Liver (tissue), 9 donors: ENCODE results near the gene LDB2. TPM values are rescaled to one million over a fixed set of nuclear protein-coding genes. Genes with fewer than 3 reads are reported as not detected.

ENCODE experiments used
- DNase-seq: peaks from one replicate; pipeline ENCODE4 v3.0.0-alpha.2; 2017; ENCODE audit warnings: low spot score
- H3K27ac ChIP-seq, 2 donors: one replicate each; pipeline ENCODE4 v1.7.0; 2013; ENCODE audit warnings: inconsistent platforms in 2 of 2, low read length in 2 of 2, control low read depth in 1 of 2, low read depth in 1 of 2, mild to moderate bottlenecking in 1 of 2
- H3K27me3 ChIP-seq, 4 donors: one replicate each; pipeline versions ENCODE4 v1.6.1 to v1.7.0; 2013; ENCODE audit warnings: low read length in 3 of 4, inconsistent platforms in 1 of 4, mild to moderate bottlenecking in 1 of 4, moderate library complexity in 1 of 4; ENCODE audit not compliant: control insufficient read depth in 4 of 4, insufficient read depth in 4 of 4
- H3K36me3 ChIP-seq, 4 donors: one replicate each; pipeline versions ENCODE4 v1.6.1 to v1.7.0; 2013; ENCODE audit warnings: low read length in 3 of 4, mild to moderate bottlenecking in 3 of 4, low read depth in 1 of 4, moderate library complexity in 1 of 4; ENCODE audit not compliant: control insufficient read depth in 4 of 4, insufficient read depth in 3 of 4
- H3K4me1 ChIP-seq, 4 donors: one replicate each; pipeline versions ENCODE4 v1.6.1 to v1.7.0; 2013; ENCODE audit warnings: low read length in 3 of 4, mild to moderate bottlenecking in 3 of 4, moderate library complexity in 1 of 4; ENCODE audit not compliant: control insufficient read depth in 4 of 4, insufficient read depth in 4 of 4
- H3K4me3 ChIP-seq, 3 donors: one replicate each; pipeline versions ENCODE4 v1.6.1 to v1.7.0; 2013; ENCODE audit warnings: low read length in 3 of 3, control low read depth in 1 of 3, low read depth in 1 of 3, mild to moderate bottlenecking in 1 of 3
- H3K9ac ChIP-seq, 2 donors: one replicate each; pipeline ENCODE4 v1.7.0; 2013; ENCODE audit warnings: low read length in 2 of 2, mild to moderate bottlenecking in 2 of 2, moderate library complexity in 2 of 2, control low read depth in 1 of 2, low read depth in 1 of 2
- H3K9me3 ChIP-seq, 4 donors: one replicate each; pipeline versions ENCODE4 v1.6.1 to v1.7.0; 2013; ENCODE audit warnings: low read length in 3 of 4; ENCODE audit not compliant: control insufficient read depth in 4 of 4
- EGR1 ChIP-seq, 2 donors: IDR thresholded peaks; 2 replicates each; pipeline ENCODE4 v1.6.1; 2016 to 2018; ENCODE audit warnings: antibody characterized with exemption in 2 of 2, low read depth in 2 of 2
- FOXA2 ChIP-seq: IDR thresholded peaks from 2 replicates; pipeline ENCODE4 v1.6.1; 2016; ENCODE audit warnings: antibody characterized with exemption
- HNF4A ChIP-seq, 2 donors: conservative IDR thresholded peaks; 2 replicates each; pipeline ENCODE4 v1.6.1; 2016; ENCODE audit warnings: antibody characterized with exemption in 2 of 2, mild to moderate bottlenecking in 2 of 2
- HNF4G ChIP-seq: IDR thresholded peaks from 2 replicates; pipeline ENCODE4 v1.6.1; 2016; ENCODE audit warnings: antibody characterized with exemption
- JUND ChIP-seq, 2 donors: IDR thresholded peaks; 2 replicates each; pipeline ENCODE4 v1.6.1; 2016; ENCODE audit warnings: antibody characterized with exemption in 2 of 2
- NR2F2 ChIP-seq: IDR thresholded peaks from 2 replicates; pipeline ENCODE4 v1.6.1; 2016; ENCODE audit warnings: antibody characterized with exemption
- RAD21 ChIP-seq, 2 donors: IDR thresholded peaks; 2 replicates each; pipeline ENCODE4 v1.6.1; 2016; ENCODE audit warnings: antibody characterized with exemption in 2 of 2, mild to moderate bottlenecking in 2 of 2
- RXRA ChIP-seq, 2 donors: IDR thresholded peaks; 2 replicates each; pipeline ENCODE4 v1.6.1; 2017 to 2018; ENCODE audit warnings: antibody characterized with exemption in 2 of 2, mild to moderate bottlenecking in 1 of 2
- SP1 ChIP-seq: IDR thresholded peaks from 2 replicates; pipeline ENCODE4 v1.6.1; 2018; ENCODE audit warnings: antibody characterized with exemption, mild to moderate bottlenecking
- YY1 ChIP-seq: IDR thresholded peaks from 2 replicates; pipeline ENCODE4 v1.6.1; 2016; ENCODE audit warnings: antibody characterized with exemption, mild to moderate bottlenecking
- WGBS: extraction: QIAGEN DNeasy Blood & Tissue Kit; methylation state at CpG from one replicate; pipeline ENCODE4 v1.1.7; 2013; 5-methylcytosine and 5-hydroxymethylcytosine counted together
- polyA plus RNA-seq, 2 donors: library from polyadenylated mRNA; stranded (reverse) in 1 of 2; unstranded in 1 of 2; fragments of 200-250 nt in 1 of 2; fragments of >200 nt in 1 of 2; fragmentation: Nextera tagmentation in 1 of 2; extraction: Ambion mirVana in 1 of 2; gene quantifications; one replicate each; pipeline versions ENCODE4 v1.2.1 to v1.2.3, GENCODE V29; 2013 to 2015
- total RNA-seq, 2 donors: library from RNA; depleted of rRNA; stranded (reverse); fragments of >200 nt; gene quantifications; one replicate each; pipeline ENCODE4 v1.2.3, GENCODE V29; 2014
- TF ChIP-seq, protein P1 (sequence below): IDR thresholded peaks from 2 replicates; pipeline ENCODE4 v1.6.1; 2016; ENCODE audit warnings: antibody characterized with exemption
- TF ChIP-seq, protein P2 (sequence below): IDR thresholded peaks from 2 replicates; pipeline ENCODE4 v1.6.1; 2016; ENCODE audit warnings: antibody characterized with exemption
- TF ChIP-seq, protein P3 (sequence below): IDR thresholded peaks from 2 replicates; pipeline ENCODE4 v1.6.1; 2016; ENCODE audit warnings: antibody characterized with exemption, mild to moderate bottlenecking
- TF ChIP-seq, protein P4 (sequence below): fragments of 150-350 bp; IDR thresholded peaks from 2 replicates; pipeline ENCODE4 v1.5.1; 2017; ENCODE audit warnings: improper control_type of control experiment, low read depth, low read length; ENCODE audit not compliant: missing input control
- TF ChIP-seq, protein P5 (sequence below): IDR thresholded peaks from 2 replicates; pipeline ENCODE4 v1.6.1; 2016; ENCODE audit warnings: antibody characterized with exemption
- donor health status: healthy.
- donor health status: healthy.
- donor health status: healthy.
- donor health status: healthy.
- donor health status: healthy.

Gene LDB2
- total and polyA plus RNA-seq, 4 donors, result 7.4 to 31.9 (median 16.8) TPM

DNA sequence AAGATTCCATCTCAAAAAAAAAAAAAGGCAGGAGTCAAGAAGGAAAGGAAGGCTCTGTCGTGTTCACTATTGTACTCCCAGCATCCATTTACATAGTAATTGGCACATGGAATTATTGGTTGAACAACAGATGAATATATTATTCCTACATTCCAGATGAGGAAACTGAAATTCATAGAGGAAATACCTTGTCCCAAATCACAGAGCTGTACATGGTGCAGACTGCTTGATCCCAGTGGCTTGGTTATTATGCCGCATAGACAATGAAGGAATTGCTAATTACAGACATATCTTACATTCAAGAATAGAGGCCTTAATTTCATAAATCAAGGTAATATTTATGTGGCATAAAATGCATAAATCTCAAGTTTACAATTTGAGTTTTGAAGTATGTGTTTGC is 63.6 kb downstream of the LDB2 start:
- no peak for DNase-seq
- no peaks in the 10 kb centered on the region for H3K9me3 ChIP-seq
- H3K4me3 ChIP-seq, result no peak overlapping the region
- no peak for TF ChIP-seq EGR1 (IDR thresholded peaks at IDR 0.05; ENCODE audit: low read depth in 2 of 2)
- TF ChIP-seq, protein P1, sequence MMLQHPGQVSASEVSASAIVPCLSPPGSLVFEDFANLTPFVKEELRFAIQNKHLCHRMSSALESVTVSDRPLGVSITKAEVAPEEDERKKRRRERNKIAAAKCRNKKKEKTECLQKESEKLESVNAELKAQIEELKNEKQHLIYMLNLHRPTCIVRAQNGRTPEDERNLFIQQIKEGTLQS, result no peak
- TF ChIP-seq, protein P2, sequence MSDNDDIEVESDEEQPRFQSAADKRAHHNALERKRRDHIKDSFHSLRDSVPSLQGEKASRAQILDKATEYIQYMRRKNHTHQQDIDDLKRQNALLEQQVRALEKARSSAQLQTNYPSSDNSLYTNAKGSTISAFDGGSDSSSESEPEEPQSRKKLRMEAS, result no peak
- H3K27ac ChIP-seq, result peak overlapping the region in 1 of 2 donors; percentile 65
- H3K27me3 ChIP-seq, result no peaks in the 10 kb centered on the region
- H3K9ac ChIP-seq, result no peak overlapping the region
- H3K4me1 ChIP-seq, result peaks cover 3 to 55% (median 38%) of the 10 kb centered on the region in 4 donors
- WGBS, result 92% methylated on average over 2 of the region's 2 CpGs
- no peaks in the 10 kb centered on the region for H3K36me3 ChIP-seq

DNA sequence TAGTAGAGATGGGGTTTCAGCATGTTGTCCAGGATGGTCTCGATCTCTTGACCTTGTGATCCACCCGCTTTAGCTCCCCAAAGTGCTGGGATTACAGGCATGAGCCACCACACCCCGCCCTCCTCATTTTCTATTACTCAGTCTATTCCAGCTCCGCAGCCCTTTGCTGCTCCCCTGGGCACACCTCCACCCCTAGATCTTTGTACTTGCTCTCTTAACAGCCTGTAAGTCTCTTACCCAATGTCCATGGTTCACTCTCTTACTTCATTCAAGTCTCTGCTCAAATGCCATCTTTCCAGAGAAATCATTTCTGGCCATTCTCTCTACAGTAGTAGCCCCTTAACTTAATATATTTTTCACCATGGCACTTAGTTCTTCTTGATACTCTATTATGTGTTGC is 64.7 kb downstream of the LDB2 start:
- no peak for DNase-seq
- TF ChIP-seq NR2F2 (no peak), HNF4G (peak; percentile 32), FOXA2 (peak; percentile 9), RAD21 (IDR thresholded peaks at IDR 0.05) (peak; percentile 9 to 13), RXRA (IDR thresholded peaks at IDR 0.05) (peak in 1 of 2 donors; percentile 44), SP1 (peak; percentile 35), YY1 (peak; percentile 61), JUND (IDR thresholded peaks at IDR 0.05) (peak in 1 of 2 donors; percentile 49), HNF4A (conservative IDR thresholded peaks at IDR 0.05) (peak; percentile 81 to 86)
- TF ChIP-seq, protein P3, sequence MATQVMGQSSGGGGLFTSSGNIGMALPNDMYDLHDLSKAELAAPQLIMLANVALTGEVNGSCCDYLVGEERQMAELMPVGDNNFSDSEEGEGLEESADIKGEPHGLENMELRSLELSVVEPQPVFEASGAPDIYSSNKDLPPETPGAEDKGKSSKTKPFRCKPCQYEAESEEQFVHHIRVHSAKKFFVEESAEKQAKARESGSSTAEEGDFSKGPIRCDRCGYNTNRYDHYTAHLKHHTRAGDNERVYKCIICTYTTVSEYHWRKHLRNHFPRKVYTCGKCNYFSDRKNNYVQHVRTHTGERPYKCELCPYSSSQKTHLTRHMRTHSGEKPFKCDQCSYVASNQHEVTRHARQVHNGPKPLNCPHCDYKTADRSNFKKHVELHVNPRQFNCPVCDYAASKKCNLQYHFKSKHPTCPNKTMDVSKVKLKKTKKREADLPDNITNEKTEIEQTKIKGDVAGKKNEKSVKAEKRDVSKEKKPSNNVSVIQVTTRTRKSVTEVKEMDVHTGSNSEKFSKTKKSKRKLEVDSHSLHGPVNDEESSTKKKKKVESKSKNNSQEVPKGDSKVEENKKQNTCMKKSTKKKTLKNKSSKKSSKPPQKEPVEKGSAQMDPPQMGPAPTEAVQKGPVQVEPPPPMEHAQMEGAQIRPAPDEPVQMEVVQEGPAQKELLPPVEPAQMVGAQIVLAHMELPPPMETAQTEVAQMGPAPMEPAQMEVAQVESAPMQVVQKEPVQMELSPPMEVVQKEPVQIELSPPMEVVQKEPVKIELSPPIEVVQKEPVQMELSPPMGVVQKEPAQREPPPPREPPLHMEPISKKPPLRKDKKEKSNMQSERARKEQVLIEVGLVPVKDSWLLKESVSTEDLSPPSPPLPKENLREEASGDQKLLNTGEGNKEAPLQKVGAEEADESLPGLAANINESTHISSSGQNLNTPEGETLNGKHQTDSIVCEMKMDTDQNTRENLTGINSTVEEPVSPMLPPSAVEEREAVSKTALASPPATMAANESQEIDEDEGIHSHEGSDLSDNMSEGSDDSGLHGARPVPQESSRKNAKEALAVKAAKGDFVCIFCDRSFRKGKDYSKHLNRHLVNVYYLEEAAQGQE, result peak; percentile 11
- TF ChIP-seq, protein P4, sequence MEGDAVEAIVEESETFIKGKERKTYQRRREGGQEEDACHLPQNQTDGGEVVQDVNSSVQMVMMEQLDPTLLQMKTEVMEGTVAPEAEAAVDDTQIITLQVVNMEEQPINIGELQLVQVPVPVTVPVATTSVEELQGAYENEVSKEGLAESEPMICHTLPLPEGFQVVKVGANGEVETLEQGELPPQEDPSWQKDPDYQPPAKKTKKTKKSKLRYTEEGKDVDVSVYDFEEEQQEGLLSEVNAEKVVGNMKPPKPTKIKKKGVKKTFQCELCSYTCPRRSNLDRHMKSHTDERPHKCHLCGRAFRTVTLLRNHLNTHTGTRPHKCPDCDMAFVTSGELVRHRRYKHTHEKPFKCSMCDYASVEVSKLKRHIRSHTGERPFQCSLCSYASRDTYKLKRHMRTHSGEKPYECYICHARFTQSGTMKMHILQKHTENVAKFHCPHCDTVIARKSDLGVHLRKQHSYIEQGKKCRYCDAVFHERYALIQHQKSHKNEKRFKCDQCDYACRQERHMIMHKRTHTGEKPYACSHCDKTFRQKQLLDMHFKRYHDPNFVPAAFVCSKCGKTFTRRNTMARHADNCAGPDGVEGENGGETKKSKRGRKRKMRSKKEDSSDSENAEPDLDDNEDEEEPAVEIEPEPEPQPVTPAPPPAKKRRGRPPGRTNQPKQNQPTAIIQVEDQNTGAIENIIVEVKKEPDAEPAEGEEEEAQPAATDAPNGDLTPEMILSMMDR, result no peak
- TF ChIP-seq, protein P5, sequence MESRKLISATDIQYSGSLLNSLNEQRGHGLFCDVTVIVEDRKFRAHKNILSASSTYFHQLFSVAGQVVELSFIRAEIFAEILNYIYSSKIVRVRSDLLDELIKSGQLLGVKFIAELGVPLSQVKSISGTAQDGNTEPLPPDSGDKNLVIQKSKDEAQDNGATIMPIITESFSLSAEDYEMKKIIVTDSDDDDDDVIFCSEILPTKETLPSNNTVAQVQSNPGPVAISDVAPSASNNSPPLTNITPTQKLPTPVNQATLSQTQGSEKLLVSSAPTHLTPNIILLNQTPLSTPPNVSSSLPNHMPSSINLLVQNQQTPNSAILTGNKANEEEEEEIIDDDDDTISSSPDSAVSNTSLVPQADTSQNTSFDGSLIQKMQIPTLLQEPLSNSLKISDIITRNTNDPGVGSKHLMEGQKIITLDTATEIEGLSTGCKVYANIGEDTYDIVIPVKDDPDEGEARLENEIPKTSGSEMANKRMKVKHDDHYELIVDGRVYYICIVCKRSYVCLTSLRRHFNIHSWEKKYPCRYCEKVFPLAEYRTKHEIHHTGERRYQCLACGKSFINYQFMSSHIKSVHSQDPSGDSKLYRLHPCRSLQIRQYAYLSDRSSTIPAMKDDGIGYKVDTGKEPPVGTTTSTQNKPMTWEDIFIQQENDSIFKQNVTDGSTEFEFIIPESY, result no peak
- no peaks in the 10 kb centered on the region for H3K36me3 ChIP-seq
- peaks cover 3 to 46% (median 33%) of the 10 kb centered on the region in 4 donors for H3K4me1 ChIP-seq
- H3K27me3 ChIP-seq, result no peaks in the 10 kb centered on the region
- H3K4me3 ChIP-seq, result no peak overlapping the region
- H3K9ac ChIP-seq, result no peak overlapping the region
- 85% methylated on average over 4 of the region's 4 CpGs for WGBS
- H3K9me3 ChIP-seq, result no peaks in the 10 kb centered on the region
- no peak overlapping the region for H3K27ac ChIP-seq
